Prostate gland (tissue), 2 donors: ENCODE measurements around the gene ODC1. TPM values are rescaled to one million over a fixed set of nuclear protein-coding genes. Genes with fewer than 3 reads are reported as not detected.

Source experiments
- DNase-seq: peaks from one replicate; pipeline ENCODE4 v3.0.0-alpha.2; 2019; ENCODE audit warnings: low spot score
- H3K27ac ChIP-seq, 2 donors: fragments of 200-600 bp; sonication (generic); 2 replicates each; pipeline ENCODE4 v1.5.1; 2017 to 2019
- H3K27me3 ChIP-seq: fragments of 200-600 bp; sonication (generic); replicated peaks from 2 replicates; pipeline ENCODE4 v1.5.1; 2019; ENCODE audit not compliant: insufficient read depth
- H3K36me3 ChIP-seq, 2 donors: fragments of 200-600 bp; sonication (generic); 1 replicate in 1 of 2; 2 replicates in 1 of 2; pipeline versions ENCODE4 v1.5.1 to v1.8.1; 2017 to 2019
- H3K4me1 ChIP-seq: fragments of 200-600 bp; sonication (generic); replicated peaks from 2 replicates; pipeline ENCODE4 v1.5.1; 2019
- H3K4me3 ChIP-seq, 2 donors: fragments of 200-600 bp; sonication (generic); 2 replicates each; pipeline ENCODE4 v1.5.1; 2017 to 2019
- H3K9me3 ChIP-seq: fragments of 200-600 bp; sonication (generic); 2 replicates; pipeline ENCODE4 v1.5.1; 2017
- POLR2A ChIP-seq: fragments of 450-650 bp; IDR thresholded peaks from one replicate; pipeline ENCODE4 v1.6.1; 2016; ENCODE audit warnings: antibody characterized with exemption, mild to moderate bottlenecking
- POLR2AphosphoS5 ChIP-seq: sonication (generic); formaldehyde crosslinking; IDR thresholded peaks from one replicate; pipeline ENCODE4 v1.6.1; 2017; ENCODE audit warnings: antibody characterized with exemption
- WGBS: methylation state at CpG from one replicate; pipeline ENCODE4 v1.1.5; 2018; 5-methylcytosine and 5-hydroxymethylcytosine counted together
- intact Hi-C: fragments of 100-400 bp; cut with DNase I; formaldehyde crosslinking; loops from one replicate; pipeline ENCODE4 v1.14.2; 2022
- total RNA-seq, 2 donors: library from RNA; depleted of rRNA; stranded (reverse); fragments of >200 nt; gene quantifications; one replicate each; pipeline ENCODE4 v1.1.0, GENCODE V29; 2016
- TF ChIP-seq, protein P1 (sequence below), 4 experiments: fragments of 200-600 bp in 2 of 4; fragments of 450-650 bp in 2 of 4; sonication (generic) in 2 of 4; IDR thresholded peaks; 1 replicate in 3 of 4; 2 replicates in 1 of 4; pipeline ENCODE4 v1.5.1; 2016 to 2019; ENCODE audit warnings: antibody characterized with exemption in 4 of 4, mild to moderate bottlenecking in 2 of 4, moderate library complexity in 2 of 4

Gene ODC1
- total RNA-seq, 2 donors from 2014 or later, result 147 to 261 TPM

DNA sequence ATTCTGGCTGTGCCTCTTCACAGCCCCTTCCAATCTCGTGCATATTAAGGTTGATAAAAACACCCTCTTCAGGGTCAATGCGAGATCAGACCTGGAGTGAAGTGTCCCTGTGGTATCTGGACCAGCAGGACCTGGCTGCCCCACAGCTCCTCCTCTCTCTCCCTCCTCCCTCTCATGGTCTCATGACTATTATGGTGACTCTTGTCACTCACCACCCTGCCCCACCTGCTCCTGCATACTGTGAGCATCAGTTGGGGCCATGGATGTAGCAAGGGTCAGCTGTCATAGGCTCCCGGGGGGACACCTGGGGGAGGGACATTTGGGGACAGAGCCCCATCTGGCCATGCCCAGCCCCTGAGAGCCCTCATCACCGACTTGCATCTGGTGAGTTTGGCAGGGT is 50.2 kb downstream of the ODC1 start:
- H3K4me3 ChIP-seq, result no peak overlapping the region
- 69% methylated on average over 4 of the region's 4 CpGs for WGBS
- no peaks in the 10 kb centered on the region for H3K4me1 ChIP-seq
- no peak for DNase-seq
- H3K27ac ChIP-seq, result no peak overlapping the region
- H3K36me3 ChIP-seq, result no peaks in the 10 kb centered on the region
- intact Hi-C loops, result no loop called here
- TF ChIP-seq POLR2A, result no peak
- TF ChIP-seq, protein P1, sequence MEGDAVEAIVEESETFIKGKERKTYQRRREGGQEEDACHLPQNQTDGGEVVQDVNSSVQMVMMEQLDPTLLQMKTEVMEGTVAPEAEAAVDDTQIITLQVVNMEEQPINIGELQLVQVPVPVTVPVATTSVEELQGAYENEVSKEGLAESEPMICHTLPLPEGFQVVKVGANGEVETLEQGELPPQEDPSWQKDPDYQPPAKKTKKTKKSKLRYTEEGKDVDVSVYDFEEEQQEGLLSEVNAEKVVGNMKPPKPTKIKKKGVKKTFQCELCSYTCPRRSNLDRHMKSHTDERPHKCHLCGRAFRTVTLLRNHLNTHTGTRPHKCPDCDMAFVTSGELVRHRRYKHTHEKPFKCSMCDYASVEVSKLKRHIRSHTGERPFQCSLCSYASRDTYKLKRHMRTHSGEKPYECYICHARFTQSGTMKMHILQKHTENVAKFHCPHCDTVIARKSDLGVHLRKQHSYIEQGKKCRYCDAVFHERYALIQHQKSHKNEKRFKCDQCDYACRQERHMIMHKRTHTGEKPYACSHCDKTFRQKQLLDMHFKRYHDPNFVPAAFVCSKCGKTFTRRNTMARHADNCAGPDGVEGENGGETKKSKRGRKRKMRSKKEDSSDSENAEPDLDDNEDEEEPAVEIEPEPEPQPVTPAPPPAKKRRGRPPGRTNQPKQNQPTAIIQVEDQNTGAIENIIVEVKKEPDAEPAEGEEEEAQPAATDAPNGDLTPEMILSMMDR (IDR thresholded peaks at IDR 0.05), result no peak
- no peak for TF ChIP-seq POLR2AphosphoS5
- H3K9me3 ChIP-seq, result no peaks in the 10 kb centered on the region
- H3K27me3 ChIP-seq, result no peaks in the 10 kb centered on the region

- 91% methylated on average over 13 of the region's 16 CpGs for WGBS
- TF ChIP-seq POLR2A, result no peak
- TF ChIP-seq, protein P1 (IDR thresholded peaks at IDR 0.05), result no peak
- TF ChIP-seq POLR2AphosphoS5, result no peak
- Histone ChIP-seq H3K27ac (no peak overlapping the region), H3K4me3 (no peak overlapping the region), H3K36me3 (no peaks in the 10 kb centered on the region), H3K9me3 (no peaks in the 10 kb centered on the region), H3K4me1 (no peaks in the 10 kb centered on the region), H3K27me3 (no peaks in the 10 kb centered on the region)
- no peak for DNase-seq
- intact Hi-C loops, result no loop called here
Measured at GRCh38 chr2:10397297-10397875, 50.7 kb downstream of the ODC1 start.

DNA sequence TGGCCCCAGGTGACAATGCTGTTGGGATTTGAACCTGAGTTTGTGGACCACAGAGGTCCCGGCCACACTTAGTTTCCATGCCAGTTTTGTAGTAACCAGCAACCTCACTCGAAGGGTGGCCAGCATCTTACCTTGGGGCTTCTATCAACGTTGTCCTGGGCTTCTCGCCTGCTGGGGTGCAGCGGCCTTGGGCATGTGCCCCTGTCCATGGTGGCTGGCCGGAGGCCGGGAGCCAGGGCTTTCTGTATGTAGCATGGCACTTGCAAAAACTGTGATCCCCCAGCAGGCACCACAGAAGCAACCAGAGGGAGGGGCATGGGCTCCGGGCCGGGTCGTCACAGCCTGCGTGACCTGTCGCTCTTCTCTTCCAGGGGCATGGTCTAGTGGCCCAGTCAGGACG is 51.7 kb downstream of the ODC1 start:
- intact Hi-C loops, result no loop called here
- WGBS, result 87% methylated on average over 13 of the region's 13 CpGs
- no peak overlapping the region for H3K27ac ChIP-seq
- no peaks in the 10 kb centered on the region for H3K36me3 ChIP-seq
- H3K27me3 ChIP-seq, result no peaks in the 10 kb centered on the region
- no peak for TF ChIP-seq POLR2A
- no peaks in the 10 kb centered on the region for H3K9me3 ChIP-seq
- no peak overlapping the region for H3K4me3 ChIP-seq
- DNase-seq, result no peak
- no peaks in the 10 kb centered on the region for H3K4me1 ChIP-seq

- no peaks in the 10 kb centered on the region for H3K36me3 ChIP-seq
- WGBS, result 60% methylated on average over 14 of the region's 14 CpGs
- no peak overlapping the region for H3K27ac ChIP-seq
- no peaks in the 10 kb centered on the region for H3K27me3 ChIP-seq
- no peak for TF ChIP-seq POLR2AphosphoS5
- TF ChIP-seq POLR2A, result no peak
- TF ChIP-seq, protein P1 (IDR thresholded peaks at IDR 0.05), result no peak
- H3K4me1 ChIP-seq, result no peaks in the 10 kb centered on the region
- no peak for DNase-seq
- no peaks in the 10 kb centered on the region for H3K9me3 ChIP-seq
- intact Hi-C loops, result no loop called here
- H3K4me3 ChIP-seq, result no peak overlapping the region
Measured at GRCh38 chr2:10395893-10396292, 52.2 kb downstream of the ODC1 start.

DNA sequence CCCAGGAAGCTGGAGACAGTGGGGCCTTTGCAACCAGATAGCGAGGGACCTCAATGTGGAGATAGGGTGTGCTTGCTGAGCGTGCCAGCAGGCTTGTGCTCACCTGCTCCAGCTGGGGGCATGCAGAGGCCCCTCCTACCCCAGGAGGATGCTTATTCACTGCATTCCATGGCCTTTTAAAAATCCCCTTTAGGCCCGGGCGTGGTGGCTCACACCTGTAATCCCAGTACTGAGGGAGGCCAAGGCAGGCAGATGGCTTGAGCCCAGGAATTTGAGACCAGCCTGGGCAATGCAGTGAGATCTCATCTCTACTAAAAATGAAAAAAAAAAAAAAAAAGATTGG is 54.5 kb downstream of the ODC1 start:
- no peaks in the 10 kb centered on the region for H3K27me3 ChIP-seq
- TF ChIP-seq, protein P1 (IDR thresholded peaks at IDR 0.05), result no peak
- TF ChIP-seq POLR2AphosphoS5 (no peak), POLR2A (no peak)
- intact Hi-C loops, result no loop called here
- no peak overlapping the region for H3K4me3 ChIP-seq
- no peaks in the 10 kb centered on the region for H3K9me3 ChIP-seq
- WGBS, result 89% methylated on average over 4 of the region's 4 CpGs
- DNase-seq, result no peak
- peaks cover 4% of the 10 kb centered on the region for H3K4me1 ChIP-seq
- no peaks in the 10 kb centered on the region for H3K36me3 ChIP-seq
- no peak overlapping the region for H3K27ac ChIP-seq
